ENCODE data around the gene UNC45B.

GRCh38 chr17:35171834-35172233 is 24.2 kb downstream of the UNC45B start:
- no peak for TF ChIP-seq CTCF (IDR thresholded peaks at IDR 0.05)
- no peak for TF ChIP-seq POLR2A (IDR thresholded peaks at IDR 0.05)
